ENCODE results near the gene IL4I1.

The IL4I1 gene

DNA sequence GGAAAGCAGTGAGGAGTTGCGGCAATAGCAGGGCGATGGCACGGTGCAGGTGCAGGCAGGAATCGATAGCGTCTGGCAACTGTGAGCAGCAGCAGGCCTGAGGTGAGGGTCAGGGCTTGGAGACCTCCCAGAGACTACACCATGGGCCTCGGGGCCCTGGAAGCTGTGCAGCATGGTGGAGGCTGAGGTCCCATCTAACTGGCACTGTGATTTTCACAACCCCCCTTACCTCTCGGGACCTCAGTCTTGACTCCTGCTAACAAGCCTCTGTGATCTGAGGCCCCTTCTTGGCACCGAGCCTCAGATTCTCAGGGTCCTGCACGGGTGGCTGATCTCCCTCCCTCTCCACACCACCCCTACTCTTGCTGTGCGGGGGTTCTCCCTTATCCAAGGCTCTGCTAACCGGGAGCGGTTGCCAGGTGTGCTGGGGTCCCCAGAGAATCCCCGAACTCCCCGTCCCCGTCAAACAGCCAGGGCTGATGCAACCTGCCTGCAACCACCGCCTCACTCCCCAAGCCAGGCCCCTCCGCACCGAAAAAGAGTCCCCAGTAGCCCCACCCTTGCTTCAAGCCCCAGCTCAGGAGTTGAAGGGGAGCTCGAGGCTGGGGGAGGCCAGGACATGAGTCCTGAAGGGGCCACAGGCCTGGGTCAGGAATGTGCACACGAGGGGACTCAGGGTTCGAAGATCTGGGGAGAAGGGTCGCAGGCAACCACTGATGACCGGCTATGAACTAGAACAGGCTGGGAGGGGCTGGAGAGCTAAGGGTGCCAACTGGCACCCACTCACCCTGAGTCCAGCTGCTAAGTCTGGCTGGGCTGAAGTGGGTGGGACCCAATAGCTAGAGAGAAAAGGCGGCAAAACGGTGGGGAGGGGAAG, 27.6 kb upstream of the IL4I1 start:
- no peak for DNase-seq (ENCODE audit: low read depth in 2 of 2)

GRCh38 chr19:49923055-49924003, 26.6 kb upstream of the IL4I1 start:
- DNase-seq (ENCODE audit: low read depth in 2 of 2), result no peak

- no peak for DNase-seq (ENCODE audit: low read depth in 2 of 2)
Observed at GRCh38 chr19:49921871-49922795, 25.4 kb upstream of the IL4I1 start.

GRCh38 chr19:49920624-49921363, 24.1 kb upstream of the IL4I1 start:
- no peak for DNase-seq (ENCODE audit: low read depth in 2 of 2)

DNA sequence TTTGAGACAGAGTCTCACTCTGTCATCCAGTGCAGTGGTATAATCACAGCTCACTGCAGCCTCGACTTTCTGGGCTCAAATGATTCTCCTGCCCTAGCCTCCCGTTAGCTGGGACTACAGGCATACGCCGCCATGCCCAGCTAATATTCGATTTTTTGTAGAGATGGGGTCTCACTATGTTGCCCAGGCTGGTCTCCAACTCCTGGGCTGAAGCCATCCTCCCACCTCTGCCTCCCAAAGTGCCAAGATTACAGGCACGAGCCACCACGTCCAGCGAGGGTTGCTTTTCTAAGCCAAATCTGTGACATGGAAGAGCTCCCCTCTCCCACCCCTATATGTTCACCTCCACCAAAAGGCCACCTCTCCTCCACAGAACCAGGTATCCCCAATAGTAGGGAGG, 21.4 kb upstream of the IL4I1 start:
- DNase-seq (ENCODE audit: low read depth in 2 of 2), result no peak

GRCh38 chr19:49916839-49917733, 20.4 kb upstream of the IL4I1 start:
- DNase-seq (ENCODE audit: low read depth in 2 of 2), result no peak

DNA sequence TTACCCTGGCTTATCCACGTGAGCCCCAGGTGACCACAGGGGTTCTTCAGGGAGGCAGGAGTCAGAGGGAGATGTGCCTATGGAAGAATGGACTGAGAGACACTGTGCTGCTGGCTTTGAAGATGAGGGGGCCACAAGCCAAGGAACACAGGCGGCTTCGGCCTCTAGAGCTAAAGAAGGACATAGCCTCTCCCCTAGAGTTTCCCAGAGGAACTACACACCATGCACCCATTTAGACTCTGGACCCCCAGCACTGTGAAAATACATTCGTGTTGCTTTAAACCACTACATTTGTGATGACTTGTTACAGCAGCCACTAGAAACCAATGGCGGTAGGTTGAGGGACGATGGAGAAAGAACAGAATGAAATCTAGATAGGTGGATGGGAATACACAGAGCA, 18.6 kb upstream of the IL4I1 start:
- DNase-seq (ENCODE audit: low read depth in 2 of 2), result no peak

DNA sequence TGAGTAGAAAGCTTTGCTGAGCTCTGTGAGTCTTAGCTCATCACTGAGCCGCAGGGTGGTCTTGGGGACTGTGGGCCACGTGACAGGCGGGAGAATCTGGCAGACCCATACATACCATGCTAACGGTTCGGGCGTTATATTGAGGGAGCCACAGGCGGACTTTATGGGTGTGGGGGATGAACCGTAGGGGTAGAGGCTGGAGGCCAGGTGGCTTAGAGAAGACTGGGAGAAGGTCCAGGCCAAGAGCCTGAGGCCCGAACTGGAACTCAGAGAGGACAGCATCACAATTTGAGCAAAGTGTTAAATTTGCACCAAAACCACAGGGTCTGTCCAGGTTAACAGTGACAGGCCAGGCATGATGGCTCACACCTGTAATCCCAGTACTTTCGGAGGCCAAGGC, 17.0 kb upstream of the IL4I1 start:
- no peak for DNase-seq (ENCODE audit: low read depth in 2 of 2)

GRCh38 chr19:49912965-49913685, 16.4 kb upstream of the IL4I1 start:
- DNase-seq (ENCODE audit: low read depth in 2 of 2), result no peak

DNA sequence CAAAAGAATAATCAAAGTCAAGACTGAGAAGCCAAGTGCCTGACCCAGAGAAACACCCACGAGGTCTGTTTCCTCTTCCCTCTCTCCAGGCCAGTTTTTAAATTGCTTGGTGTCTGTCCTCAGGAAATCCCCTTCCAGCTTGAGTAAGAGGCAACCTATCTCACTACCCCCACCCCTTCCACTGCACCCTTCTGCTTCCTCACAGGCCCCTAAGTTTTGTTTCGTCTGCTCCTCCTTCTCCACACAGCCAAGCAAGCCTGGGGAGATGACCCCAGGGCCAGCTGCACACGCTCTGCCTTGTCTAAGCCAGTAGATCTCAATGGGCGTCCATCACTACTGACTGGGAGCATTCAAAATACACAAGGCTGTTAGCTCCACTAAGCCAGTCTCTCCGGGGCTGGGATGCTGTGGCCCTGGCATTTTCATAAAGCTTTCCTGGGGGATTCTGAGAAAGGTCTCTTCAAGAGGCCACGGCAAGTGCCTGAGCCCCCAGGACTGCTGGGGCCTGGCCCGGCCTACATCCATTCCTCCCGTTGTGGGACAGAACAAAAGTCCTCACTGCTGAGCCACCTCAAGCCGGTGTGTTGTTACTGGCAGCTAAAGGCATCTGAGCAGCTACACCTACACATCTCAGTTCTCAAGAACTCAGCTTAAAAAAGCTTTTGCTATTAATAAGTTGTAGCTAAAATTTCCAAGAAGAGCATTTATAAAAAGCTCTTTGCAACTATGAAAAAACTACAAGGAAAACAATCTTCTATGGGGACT, 14.9 kb upstream of the IL4I1 start:
- DNase-seq (ENCODE audit: low read depth in 2 of 2), result no peak

- no peak for DNase-seq (ENCODE audit: low read depth in 2 of 2)
Observed at GRCh38 chr19:49910179-49910578, 13.5 kb upstream of the IL4I1 start.

- no peak for DNase-seq (ENCODE audit: low read depth in 2 of 2)
Observed at GRCh38 chr19:49908480-49909420, 12.1 kb upstream of the IL4I1 start.

DNA sequence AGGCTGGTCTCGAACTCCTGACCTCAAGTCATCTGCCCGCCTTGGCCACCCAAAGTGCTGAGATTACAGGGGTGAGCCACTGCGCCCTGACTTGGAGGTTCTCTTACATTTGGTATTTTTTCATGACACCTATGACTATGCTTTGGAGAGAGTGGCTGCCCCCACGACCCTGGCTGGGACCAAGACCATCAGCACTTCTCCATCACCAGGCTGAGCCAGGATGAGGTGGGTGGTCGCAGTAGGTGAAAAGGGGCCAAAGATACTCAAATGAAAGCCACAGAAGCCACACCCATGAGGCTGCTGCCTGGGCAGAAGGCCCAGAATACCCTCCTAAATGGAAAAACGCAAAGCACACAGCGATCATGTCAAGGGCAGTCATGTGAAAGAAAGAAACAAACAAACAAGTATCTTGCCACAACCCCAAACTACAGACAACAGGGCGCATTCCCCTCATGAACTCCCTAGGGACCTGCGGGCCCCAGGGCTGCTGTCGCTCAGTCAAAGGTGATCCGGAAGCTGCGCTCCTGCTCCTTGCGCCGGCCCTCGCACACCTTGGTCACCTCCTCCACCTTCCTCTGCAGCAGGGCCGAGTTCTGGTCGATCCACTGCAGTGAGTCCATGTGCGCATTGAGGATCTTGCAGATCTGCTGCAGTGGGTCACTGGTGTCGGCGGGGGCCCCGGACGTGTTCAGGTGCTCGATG, 11.2 kb upstream of the IL4I1 start:
- no peak for DNase-seq (ENCODE audit: low read depth in 2 of 2)

DNA sequence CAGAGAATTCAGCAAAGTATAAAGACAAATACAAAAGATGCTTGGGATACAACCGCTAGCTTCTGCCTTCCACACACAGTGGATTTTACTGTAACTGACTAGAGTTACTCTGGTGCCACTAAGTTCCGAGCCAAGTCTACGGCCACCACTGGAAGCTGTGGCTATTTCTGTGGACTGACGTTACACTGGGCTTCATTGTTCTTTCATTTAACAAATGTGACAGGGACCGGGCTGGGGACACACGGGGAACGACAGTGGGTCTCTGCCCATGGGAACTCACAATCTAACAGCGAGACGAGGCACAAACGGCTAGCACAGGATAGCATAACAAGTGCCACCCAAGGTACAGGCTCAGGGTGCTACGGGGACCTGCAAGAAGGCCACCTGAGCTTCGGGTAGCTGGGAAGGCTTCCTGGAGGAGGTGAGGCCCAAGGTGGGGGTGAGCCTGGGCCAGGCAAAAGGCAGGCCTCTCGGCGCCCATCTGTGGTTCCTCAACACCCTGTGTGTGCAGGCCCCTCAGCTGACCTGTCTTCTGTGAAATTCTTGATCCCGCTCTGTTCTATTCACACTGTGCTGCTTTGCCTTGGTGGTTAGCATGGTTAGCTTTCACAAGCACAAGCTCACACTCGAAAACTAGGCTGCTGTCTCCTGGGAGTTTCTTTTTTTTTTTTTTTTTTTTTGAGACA, 10.3 kb upstream of the IL4I1 start:
- DNase-seq (ENCODE audit: low read depth in 2 of 2), result no peak

DNA sequence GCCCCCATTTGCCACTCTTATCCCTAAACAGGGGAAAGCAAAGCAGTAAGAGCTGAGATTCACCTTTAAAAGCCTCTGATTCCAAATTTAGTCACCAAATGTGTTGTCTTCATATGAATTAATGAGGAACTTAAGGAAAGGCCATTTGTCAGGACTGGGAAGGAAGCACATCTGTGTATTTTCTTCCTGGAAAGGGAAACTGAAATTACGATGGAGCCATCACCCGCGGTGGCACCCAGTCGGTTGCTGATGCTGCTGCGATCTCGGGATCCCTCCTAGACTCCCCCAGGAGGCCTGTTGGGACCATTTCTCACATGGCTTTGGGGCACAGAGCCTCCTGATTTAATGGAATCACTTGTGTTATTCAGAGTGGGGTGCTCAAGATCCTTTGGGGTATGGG, 7.4 kb upstream of the IL4I1 start:
- DNase-seq (ENCODE audit: low read depth in 2 of 2), result no peak

Data from stimulated activated CD4-positive, alpha-beta T cell treated with anti-CD3 and anti-CD28 coated beads, Interleukin-15, amount 100 ng/mL, for 48 hours (primary cell).